ENCODE data around the gene CWC27.

DNA sequence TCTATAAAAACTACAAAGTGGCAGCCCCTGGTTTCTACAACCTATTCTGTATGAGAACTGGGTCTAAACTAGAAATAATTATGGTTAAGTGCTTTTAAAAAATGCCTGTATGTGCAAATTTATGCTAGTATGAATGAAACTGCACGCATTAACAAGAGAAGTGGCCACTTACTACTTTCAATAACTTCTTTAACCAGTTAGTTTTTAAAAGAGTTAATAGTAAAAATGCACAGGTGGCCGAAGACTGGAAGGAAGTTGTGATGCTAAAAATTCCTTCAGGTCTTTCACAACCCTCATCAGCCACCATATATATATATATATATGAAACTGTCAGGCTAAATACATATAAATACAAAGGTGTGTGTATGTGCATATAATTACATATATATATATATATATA lies 41.6 kb upstream of the CWC27 start:
- TF ChIP-seq FOXA1 (IDR thresholded peaks at IDR 0.05): no peak
- TF ChIP-seq BHLHE40 (IDR thresholded peaks at IDR 0.05; ENCODE audit: borderline replicate concordance): no peak
- TF ChIP-seq SP1 (IDR thresholded peaks at IDR 0.05): no peak
- no peak for TF ChIP-seq TARDBP (IDR thresholded peaks at IDR 0.05)
- no peak for TF ChIP-seq NFRKB (IDR thresholded peaks at IDR 0.05)
- TF ChIP-seq LEF1 (IDR thresholded peaks at IDR 0.05; ENCODE audit: borderline replicate concordance): no peak
- TF ChIP-seq ARNT (IDR thresholded peaks at IDR 0.05): no peak
- TF ChIP-seq HDGF (IDR thresholded peaks at IDR 0.05; ENCODE audit: borderline replicate concordance): no peak
- TF ChIP-seq FOXM1 (IDR thresholded peaks at IDR 0.05; ENCODE audit: borderline replicate concordance): no peak
- TF ChIP-seq ZNF384 (IDR thresholded peaks at IDR 0.05): no peak
- TF ChIP-seq FOXK2 (IDR thresholded peaks at IDR 0.05): no peak

Data from HEK293T (cell line).